KOPT-K1 (cell line): ENCODE measurements around the gene PSMB11.

Source experiments
- H3K27ac ChIP-seq: fragments of 200-600 bp; sonication (generic); 2 replicates; pipeline ENCODE4 v1.5.1; 2016; ENCODE audit warnings: antibody characterized with exemption, mild to moderate bottlenecking, low read depth, low read length; ENCODE audit not compliant: poor library complexity, severe bottlenecking
- H3K36me3 ChIP-seq: fragments of 200-600 bp; sonication (generic); 2 replicates; pipeline ENCODE4 v1.5.1; 2017; ENCODE audit warnings: antibody characterized with exemption, mild to moderate bottlenecking, low read length, moderate library complexity; ENCODE audit not compliant: insufficient read depth
- H3K9me3 ChIP-seq: fragments of 200-600 bp; sonication (generic); 2 replicates; pipeline ENCODE4 v1.5.1; 2017; ENCODE audit warnings: antibody characterized with exemption, low read length, mild to moderate bottlenecking; ENCODE audit not compliant: insufficient read depth, poor library complexity, severe bottlenecking

Gene PSMB11

GRCh38 chr14:23047034-23047634, 5.1 kb downstream of the PSMB11 start:
- H3K27ac ChIP-seq = no peak overlapping the region
- no peaks in the 10 kb centered on the region for H3K9me3 ChIP-seq
- no peaks in the 10 kb centered on the region for H3K36me3 ChIP-seq

GRCh38 chr14:23047751-23048693, 6.0 kb downstream of the PSMB11 start:
- Histone ChIP-seq H3K36me3 (no peaks in the 10 kb centered on the region), H3K9me3 (no peaks in the 10 kb centered on the region), H3K27ac (no peak overlapping the region)

GRCh38 chr14:23049011-23049410, 7.0 kb downstream of the PSMB11 start:
- Histone ChIP-seq H3K27ac (no peak overlapping the region), H3K9me3 (no peaks in the 10 kb centered on the region), H3K36me3 (no peaks in the 10 kb centered on the region)

DNA sequence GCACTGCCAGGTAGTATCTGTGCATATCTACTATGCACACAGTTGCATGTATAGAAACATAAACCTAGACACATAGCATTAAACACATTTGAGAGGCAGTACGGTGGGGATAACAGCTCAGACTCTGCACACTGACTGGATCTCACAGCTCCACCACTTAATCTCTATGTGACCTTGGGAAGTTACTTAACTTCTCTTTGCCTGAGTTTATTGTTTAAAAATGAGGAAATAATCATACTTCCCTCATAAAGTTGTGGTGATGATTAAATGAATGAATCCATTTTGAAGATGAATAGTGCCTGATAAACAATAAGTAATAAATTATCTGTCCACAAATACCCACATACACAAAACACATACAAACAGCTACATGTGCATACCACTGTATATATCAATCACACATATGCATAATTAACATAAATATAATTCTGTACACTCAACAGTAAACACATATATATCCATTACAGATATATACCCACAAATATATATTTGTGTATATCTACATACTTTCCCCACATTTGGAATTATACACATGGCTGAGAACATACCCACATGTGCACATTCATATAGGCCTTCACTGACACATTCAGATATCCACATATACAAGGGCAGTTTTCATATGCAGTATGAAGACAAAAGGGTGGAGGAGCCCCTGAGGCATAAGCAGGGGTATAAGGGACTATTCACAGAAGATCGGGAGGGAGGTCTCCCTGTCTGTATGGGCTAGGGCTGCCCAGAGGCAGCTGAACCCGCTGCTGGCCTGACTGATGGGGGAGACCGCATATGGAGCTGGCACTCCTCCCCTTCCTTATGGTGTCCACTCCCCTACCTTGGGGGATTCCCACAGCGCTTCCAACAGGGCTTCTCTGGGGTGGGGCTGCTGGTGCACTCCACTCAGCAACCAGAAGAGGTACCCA, 9.4 kb downstream of the PSMB11 start:
- H3K36me3 ChIP-seq = no peaks in the 10 kb centered on the region
- H3K9me3 ChIP-seq = no peaks in the 10 kb centered on the region
- H3K27ac ChIP-seq = no peak overlapping the region

DNA sequence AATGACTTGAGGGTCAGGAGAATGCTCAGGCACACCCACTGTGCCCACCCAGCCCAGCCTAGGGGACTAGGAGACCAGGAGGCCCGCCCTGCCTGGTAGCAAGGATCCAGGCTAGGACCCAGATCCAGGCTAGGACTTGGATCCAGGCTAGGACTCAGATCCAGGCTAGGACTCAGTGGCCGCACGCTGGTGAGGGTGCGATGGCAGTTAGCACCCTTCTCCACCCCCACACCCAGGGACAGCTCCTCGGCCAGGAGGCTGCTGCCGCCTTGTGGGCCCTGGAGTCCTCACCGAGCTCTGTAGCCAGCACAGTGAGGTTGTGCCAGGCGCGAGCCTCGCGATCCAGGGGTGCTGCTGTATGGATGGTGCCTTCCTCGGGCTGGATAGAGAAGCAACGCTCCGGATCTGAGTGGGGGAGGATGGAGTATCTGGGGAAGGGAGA, 10.2 kb downstream of the PSMB11 start:
- Histone ChIP-seq H3K27ac (no peak overlapping the region), H3K9me3 (no peaks in the 10 kb centered on the region), H3K36me3 (no peaks in the 10 kb centered on the region)

- Histone ChIP-seq H3K36me3 (no peaks in the 10 kb centered on the region), H3K27ac (no peak overlapping the region), H3K9me3 (no peaks in the 10 kb centered on the region)
Measured at GRCh38 chr14:23052671-23053070, 10.7 kb downstream of the PSMB11 start.

DNA sequence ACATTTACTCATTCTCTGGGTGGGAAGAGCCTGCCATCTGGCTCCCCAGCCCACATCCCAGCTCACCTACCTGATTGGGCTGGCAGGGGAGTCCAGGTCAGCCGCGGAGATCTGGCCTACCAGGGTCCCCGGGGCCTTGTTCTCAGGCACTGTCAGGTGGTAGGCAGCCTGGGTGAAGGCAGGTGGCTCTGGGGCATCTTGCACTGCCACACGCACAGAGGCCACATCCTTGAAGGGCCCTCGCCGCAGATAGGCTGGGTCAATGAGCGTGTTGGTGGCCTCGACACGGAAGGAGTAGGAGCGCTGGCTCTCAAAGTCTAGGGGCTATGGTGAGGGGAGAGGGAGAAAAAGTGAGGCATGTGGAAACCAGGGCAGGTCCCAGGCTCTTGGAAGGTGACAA, 11.4 kb downstream of the PSMB11 start:
- Histone ChIP-seq H3K27ac (no peak overlapping the region), H3K36me3 (peaks cover 3% of the 10 kb centered on the region; the same call in 1 of the 2 replicates), H3K9me3 (no peaks in the 10 kb centered on the region)

- H3K27ac ChIP-seq = no peak overlapping the region
- H3K9me3 ChIP-seq = no peaks in the 10 kb centered on the region
- H3K36me3 ChIP-seq = peaks cover 11% of the 10 kb centered on the region
Measured at GRCh38 chr14:23054000-23054811, 12.2 kb downstream of the PSMB11 start.

GRCh38 chr14:23055147-23055550, 13.1 kb downstream of the PSMB11 start:
- no peak overlapping the region for H3K27ac ChIP-seq

DNA sequence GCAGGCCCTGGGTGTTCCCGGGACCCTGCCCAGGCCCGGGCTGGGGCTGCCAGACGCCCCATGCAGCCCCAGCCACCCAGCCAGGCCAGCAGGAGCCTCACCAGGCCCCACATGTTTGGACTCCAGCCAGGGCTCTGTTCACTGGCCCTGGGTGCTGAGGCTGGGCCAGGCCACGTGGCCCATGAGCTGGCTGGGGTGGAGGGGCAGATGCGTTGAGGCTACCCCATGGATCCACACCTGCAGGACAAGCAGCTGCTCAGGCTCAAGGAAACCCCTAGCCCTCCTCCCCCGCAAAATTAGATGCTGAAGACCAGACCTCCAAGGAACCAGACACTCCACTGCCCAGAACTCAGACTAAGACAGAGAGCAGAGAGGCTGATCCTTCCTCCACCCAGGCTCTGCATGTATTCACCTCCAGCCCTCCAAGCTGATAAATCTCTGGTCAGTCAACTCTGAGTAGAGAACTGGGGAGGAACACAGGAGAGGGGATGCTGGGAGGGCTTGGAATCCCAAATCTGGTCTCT, 13.7 kb downstream of the PSMB11 start:
- no peak overlapping the region for H3K27ac ChIP-seq
- H3K36me3 ChIP-seq = peaks cover 23% of the 10 kb centered on the region
- H3K9me3 ChIP-seq = no peaks in the 10 kb centered on the region

More at GRCh38 chr14:23055147-23055550, 13.1 kb downstream of the PSMB11 start:
- Histone ChIP-seq H3K36me3 (peaks cover 18% of the 10 kb centered on the region), H3K9me3 (no peaks in the 10 kb centered on the region)

DNA sequence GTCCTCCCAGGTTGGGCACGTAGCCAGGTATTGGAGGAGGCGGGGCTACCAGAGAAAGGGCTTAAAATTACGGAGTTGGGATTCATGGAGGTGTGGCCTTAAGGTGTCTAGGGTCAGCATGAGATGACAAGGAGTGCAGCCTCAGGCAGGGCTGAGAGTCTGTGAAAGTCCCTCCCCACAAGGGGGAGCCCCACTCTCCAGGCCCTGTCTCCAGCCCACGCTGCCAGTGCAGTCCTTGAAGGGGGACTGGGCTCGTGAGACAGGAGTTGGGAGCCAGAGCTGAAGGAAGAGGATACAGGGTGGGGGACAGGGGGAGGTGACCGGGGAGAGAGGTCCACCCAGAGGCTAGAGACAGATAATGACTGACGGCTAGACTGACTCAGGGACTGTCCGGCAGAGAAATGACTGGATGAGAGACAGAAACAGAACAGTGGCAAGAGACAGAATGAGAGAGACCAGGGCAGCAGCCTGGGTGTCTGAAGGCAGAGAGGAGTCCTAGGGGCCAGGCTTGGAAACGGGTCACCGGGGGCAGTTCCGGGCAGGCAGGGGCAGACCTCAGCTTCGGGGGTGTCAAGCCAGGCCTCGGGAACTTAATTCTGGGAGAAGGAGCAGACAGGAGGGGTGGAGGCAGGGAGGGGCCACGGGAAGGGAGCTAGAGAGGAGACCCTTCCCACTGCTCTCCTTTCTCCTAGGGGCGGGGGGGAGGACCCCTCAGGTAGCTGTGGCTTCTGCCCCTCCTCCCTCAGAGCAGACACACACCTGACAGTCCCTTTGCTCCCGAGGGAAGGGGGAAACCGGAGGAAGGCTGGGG, 14.3 kb downstream of the PSMB11 start:
- no peak overlapping the region for H3K27ac ChIP-seq
- no peaks in the 10 kb centered on the region for H3K9me3 ChIP-seq
- peaks cover 30% of the 10 kb centered on the region for H3K36me3 ChIP-seq

DNA sequence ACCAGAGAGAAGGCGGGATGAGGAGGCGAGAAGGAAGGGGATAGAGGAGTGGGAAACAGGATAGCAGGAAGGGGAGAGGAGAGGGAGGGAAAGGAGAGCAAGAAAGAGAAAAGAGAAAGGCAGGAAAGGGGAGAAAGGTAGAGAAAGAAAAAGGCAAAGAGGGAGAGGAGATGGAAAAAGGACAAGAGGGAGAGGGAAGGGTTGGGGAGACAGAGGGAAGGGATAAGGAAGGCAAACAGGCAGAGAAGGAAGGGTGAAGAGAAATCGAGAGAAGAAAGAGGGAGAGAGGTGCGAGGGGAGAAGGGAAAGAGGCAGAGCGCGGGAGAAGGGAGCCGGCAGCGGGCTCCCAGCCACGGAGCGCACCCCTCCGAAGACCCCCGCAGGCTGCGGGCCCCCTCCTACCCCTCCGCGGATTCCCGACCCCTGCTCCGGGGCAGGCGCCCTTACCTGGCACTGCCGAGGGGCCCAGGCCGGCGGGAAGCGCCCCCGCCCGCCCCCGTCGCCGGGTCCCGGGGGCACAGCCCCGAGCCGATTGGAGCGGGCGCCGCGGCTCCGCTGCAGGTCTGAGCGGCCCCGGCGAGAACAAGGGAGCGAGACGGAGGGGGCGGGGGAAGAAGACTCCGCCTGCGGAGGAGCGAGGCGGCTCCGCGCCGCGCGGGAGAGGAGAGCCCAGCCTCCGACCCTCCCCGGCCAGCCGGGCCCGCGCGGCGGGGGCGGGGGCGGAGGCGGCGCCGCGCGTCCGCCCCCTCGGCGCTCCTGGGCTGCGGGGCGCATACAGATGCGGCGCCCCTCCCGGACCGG, 15.1 kb downstream of the PSMB11 start, which contains the start of gene CDH24:
CDH24 (minus strand) TSS at position 565 of the 801 bp plus-strand sequence. CDS start 1,787 bp downstream, outside the sequence.
- Histone ChIP-seq H3K36me3 (peaks cover 38% of the 10 kb centered on the region), H3K27ac (peak within 1 kb of the TSS; percentile 23)

More for the DNA sequence above, 15.1 kb downstream of the PSMB11 start, which contains the start of gene CDH24:
- no peaks in the 10 kb centered on the region for H3K9me3 ChIP-seq
